ENCODE measurements around the gene MMP7.

Gene MMP7

DNA sequence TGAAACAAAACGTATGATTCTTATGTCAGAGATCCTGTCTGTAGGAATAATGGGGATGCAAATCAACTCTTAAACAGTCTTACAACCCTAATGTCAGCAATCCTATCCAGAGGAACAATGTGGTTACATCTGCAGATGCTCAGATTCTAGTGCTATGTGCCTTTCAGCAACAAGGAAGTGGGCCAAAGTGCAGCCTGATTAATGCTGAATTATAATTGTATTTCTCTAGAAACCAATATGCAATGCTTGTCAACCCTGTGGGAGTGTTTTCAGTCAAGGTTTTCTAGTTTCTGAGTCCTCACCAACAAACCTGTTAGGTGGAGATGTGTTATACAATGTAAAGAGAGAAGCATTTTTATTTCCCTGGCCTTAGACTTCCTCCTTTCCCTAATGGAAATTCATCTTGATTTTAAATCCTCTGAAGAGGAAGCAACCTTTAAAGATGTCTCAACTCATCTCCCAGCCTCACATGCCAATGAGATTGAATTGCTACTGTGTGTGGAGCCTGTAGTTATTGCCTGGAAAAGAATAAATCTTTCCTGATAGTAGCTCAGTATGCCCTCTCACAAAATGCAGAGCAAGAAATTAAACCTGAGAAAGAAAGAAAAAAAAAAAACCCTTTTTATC, 51.8 kb downstream of the MMP7 start:
- Histone ChIP-seq H3K18ac (ENCODE audit: low read length) (no peak overlapping the region), H3K9me3 (ENCODE audit: insufficient read depth, low read depth, low read length) (no peaks in the 10 kb centered on the region), H3K4me1 (ENCODE audit: control insufficient read depth in 1 of 2, insufficient read depth in 2 of 2, low read length in 2 of 2) (no peaks in the 10 kb centered on the region), H3K27ac (ENCODE audit: low read depth, low read length) (no peak overlapping the region), H2BK120ac (ENCODE audit: insufficient read depth, low read length, poor library complexity) (no peak overlapping the region), H4K8ac (ENCODE audit: low read depth, low read length) (no peak overlapping the region), H3K9ac (ENCODE audit: low read length) (no peak overlapping the region), H2BK12ac (ENCODE audit: low read length) (no peak overlapping the region), H3K4me2 (ENCODE audit: low read length) (no peak overlapping the region), H2AK5ac (ENCODE audit: low read length) (no peak overlapping the region), H3K79me2 (ENCODE audit: control insufficient read depth, insufficient read depth, low read length, poor library complexity) (no peaks in the 10 kb centered on the region), H2BK5ac (ENCODE audit: low read depth, low read length, poor library complexity) (no peak overlapping the region), H3K14ac (ENCODE audit: low read length) (no peak overlapping the region), H4K91ac (ENCODE audit: low read depth, low read length) (no peak overlapping the region), H3K27me3 (ENCODE audit: insufficient read depth, low read length) (no peaks in the 10 kb centered on the region), H3K4me3 (ENCODE audit: low read depth, low read length) (no peak overlapping the region), H3K4ac (ENCODE audit: low read depth, low read length) (no peak overlapping the region), H3K79me1 (ENCODE audit: low read length) (no peaks in the 10 kb centered on the region), H3K23ac (ENCODE audit: low read length) (no peak overlapping the region), H4K12ac (ENCODE audit: low read depth, low read length) (no peak overlapping the region), H2AFZ (ENCODE audit: insufficient read depth, low read length, poor library complexity) (no peak overlapping the region), H3K36me3 (ENCODE audit: control insufficient read depth in 1 of 2, insufficient read depth in 2 of 2, low read length in 2 of 2) (no peaks in the 10 kb centered on the region)
- no CpG with 5 or more reads among the region's 1 CpG for WGBS (ENCODE audit: extremely low coverage, insufficient coverage, insufficient read length)
- DNase-seq = no peak

DNA sequence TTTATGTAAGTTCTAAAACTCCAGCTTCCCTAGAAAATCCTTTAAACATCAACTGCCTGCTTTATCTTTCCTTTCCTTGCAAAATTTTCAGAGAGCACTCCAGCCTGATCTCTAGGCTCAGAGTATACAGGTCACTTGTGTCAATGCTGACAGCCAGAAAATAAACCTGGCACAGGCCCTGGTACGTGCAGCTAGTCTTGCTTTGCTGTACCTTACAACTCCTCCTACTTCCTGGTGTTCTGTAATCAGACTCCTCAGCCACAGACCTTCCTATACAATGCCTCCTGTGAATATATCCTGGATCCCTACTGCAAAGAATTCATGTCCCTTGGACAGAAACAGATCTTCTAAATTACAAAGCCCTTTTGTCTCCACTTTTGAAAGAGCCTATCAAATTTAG, 53.7 kb downstream of the MMP7 start:
- Histone ChIP-seq H3K27me3 (ENCODE audit: insufficient read depth, low read length) (no peaks in the 10 kb centered on the region), H3K9ac (ENCODE audit: low read length) (no peak overlapping the region), H3K9me3 (ENCODE audit: insufficient read depth, low read depth, low read length) (no peaks in the 10 kb centered on the region), H3K4me2 (ENCODE audit: low read length) (no peak overlapping the region), H2BK12ac (ENCODE audit: low read length) (no peak overlapping the region), H3K79me2 (ENCODE audit: control insufficient read depth, insufficient read depth, low read length, poor library complexity) (no peaks in the 10 kb centered on the region), H2AFZ (ENCODE audit: insufficient read depth, low read length, poor library complexity) (no peak overlapping the region), H3K36me3 (ENCODE audit: control insufficient read depth in 1 of 2, insufficient read depth in 2 of 2, low read length in 2 of 2) (no peaks in the 10 kb centered on the region), H3K4me1 (ENCODE audit: control insufficient read depth in 1 of 2, insufficient read depth in 2 of 2, low read length in 2 of 2) (no peaks in the 10 kb centered on the region), H3K18ac (ENCODE audit: low read length) (no peak overlapping the region), H4K12ac (ENCODE audit: low read depth, low read length) (no peak overlapping the region), H2BK120ac (ENCODE audit: insufficient read depth, low read length, poor library complexity) (no peak overlapping the region), H3K27ac (ENCODE audit: low read depth, low read length) (peak overlapping the region; percentile 46), H4K8ac (ENCODE audit: low read depth, low read length) (no peak overlapping the region), H2AK5ac (ENCODE audit: low read length) (no peak overlapping the region), H3K4ac (ENCODE audit: low read depth, low read length) (no peak overlapping the region), H2BK5ac (ENCODE audit: low read depth, low read length, poor library complexity) (no peak overlapping the region), H3K14ac (ENCODE audit: low read length) (no peak overlapping the region), H3K23ac (ENCODE audit: low read length) (no peak overlapping the region), H3K79me1 (ENCODE audit: low read length) (no peaks in the 10 kb centered on the region), H4K91ac (ENCODE audit: low read depth, low read length) (no peak overlapping the region), H3K4me3 (ENCODE audit: low read depth, low read length) (no peak overlapping the region)
- no peak for DNase-seq
- no CpG with 5 or more reads among the region's 1 CpG for WGBS (ENCODE audit: extremely low coverage, insufficient coverage, insufficient read length)

DNA sequence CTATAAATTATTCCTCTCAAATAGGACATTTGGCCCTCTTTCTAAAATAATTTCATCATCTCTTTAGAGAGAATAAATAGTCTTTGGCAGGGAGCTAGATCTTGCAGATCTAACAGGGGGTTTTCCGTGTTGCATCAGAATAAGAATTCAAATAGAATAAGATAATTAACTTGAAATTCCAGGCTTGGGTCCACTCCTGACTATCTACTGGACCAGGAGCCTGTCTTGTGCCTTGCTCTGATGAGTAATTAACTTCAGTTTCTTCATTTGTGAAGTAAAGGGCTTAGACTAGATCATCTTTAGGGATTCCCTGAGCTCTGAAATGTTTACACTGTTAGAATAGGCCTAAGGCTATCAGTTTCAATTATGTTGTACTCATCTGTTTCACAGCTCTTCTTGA, 54.5 kb downstream of the MMP7 start:
- no peak overlapping the region for H2BK5ac ChIP-seq (ENCODE audit: low read depth, low read length, poor library complexity)
- no peak overlapping the region for H3K23ac ChIP-seq (ENCODE audit: low read length)
- H2BK12ac ChIP-seq (ENCODE audit: low read length) = no peak overlapping the region
- H4K91ac ChIP-seq (ENCODE audit: low read depth, low read length) = no peak overlapping the region
- H3K36me3 ChIP-seq (ENCODE audit: control insufficient read depth in 1 of 2, insufficient read depth in 2 of 2, low read length in 2 of 2) = no peaks in the 10 kb centered on the region
- no peak overlapping the region for H2AK5ac ChIP-seq (ENCODE audit: low read length)
- H3K79me1 ChIP-seq (ENCODE audit: low read length) = no peaks in the 10 kb centered on the region
- no peaks in the 10 kb centered on the region for H3K9me3 ChIP-seq (ENCODE audit: insufficient read depth, low read depth, low read length)
- no peak overlapping the region for H3K9ac ChIP-seq (ENCODE audit: low read length)
- no peak overlapping the region for H3K14ac ChIP-seq (ENCODE audit: low read length)
- H2AFZ ChIP-seq (ENCODE audit: insufficient read depth, low read length, poor library complexity) = no peak overlapping the region
- H3K18ac ChIP-seq (ENCODE audit: low read length) = no peak overlapping the region
- H3K79me2 ChIP-seq (ENCODE audit: control insufficient read depth, insufficient read depth, low read length, poor library complexity) = no peaks in the 10 kb centered on the region
- H3K4me2 ChIP-seq (ENCODE audit: low read length) = no peak overlapping the region
- H2BK120ac ChIP-seq (ENCODE audit: insufficient read depth, low read length, poor library complexity) = no peak overlapping the region
- no peak overlapping the region for H3K27ac ChIP-seq (ENCODE audit: low read depth, low read length)
- peaks cover 0 to under 1% of the 10 kb centered on the region in 2 experiments for H3K4me1 ChIP-seq (ENCODE audit: control insufficient read depth in 1 of 2, insufficient read depth in 2 of 2, low read length in 2 of 2)
- no peak for DNase-seq
- no peak overlapping the region for H4K8ac ChIP-seq (ENCODE audit: low read depth, low read length)
- no peak overlapping the region for H3K4ac ChIP-seq (ENCODE audit: low read depth, low read length)
- H3K27me3 ChIP-seq (ENCODE audit: insufficient read depth, low read length) = no peaks in the 10 kb centered on the region
- no CpG with 5 or more reads among the region's 1 CpG for WGBS (ENCODE audit: extremely low coverage, insufficient coverage, insufficient read length)
- no peak overlapping the region for H3K4me3 ChIP-seq (ENCODE audit: low read depth, low read length)
- no peak overlapping the region for H4K12ac ChIP-seq (ENCODE audit: low read depth, low read length)

DNA sequence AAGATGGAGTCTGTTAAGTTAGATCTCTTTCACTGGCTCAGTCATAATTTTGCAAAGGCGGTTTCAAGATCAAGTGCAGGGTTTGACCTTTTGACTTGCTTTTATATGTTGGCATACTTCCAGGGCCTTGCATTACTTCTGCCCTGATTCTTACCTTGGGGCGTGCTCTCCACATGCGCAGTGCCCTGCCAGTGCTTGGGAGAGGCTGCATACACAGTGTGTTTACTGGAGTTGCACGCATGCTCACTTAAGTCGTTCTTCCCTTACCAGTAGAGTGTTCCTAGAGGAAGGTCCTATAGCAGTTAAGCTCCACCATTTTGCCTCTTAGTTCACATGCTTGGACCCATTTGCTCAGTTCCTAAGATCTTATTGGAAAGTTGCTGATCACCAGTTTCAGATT, 57.0 kb downstream of the MMP7 start:
- Histone ChIP-seq H3K4me3 (ENCODE audit: low read depth, low read length) (no peak overlapping the region), H3K79me2 (ENCODE audit: control insufficient read depth, insufficient read depth, low read length, poor library complexity) (no peaks in the 10 kb centered on the region), H3K27me3 (ENCODE audit: insufficient read depth, low read length) (no peaks in the 10 kb centered on the region), H2AFZ (ENCODE audit: insufficient read depth, low read length, poor library complexity) (no peak overlapping the region), H2BK5ac (ENCODE audit: low read depth, low read length, poor library complexity) (no peak overlapping the region), H3K23ac (ENCODE audit: low read length) (no peak overlapping the region), H3K18ac (ENCODE audit: low read length) (no peak overlapping the region), H3K4ac (ENCODE audit: low read depth, low read length) (no peak overlapping the region), H2BK120ac (ENCODE audit: insufficient read depth, low read length, poor library complexity) (no peak overlapping the region), H4K8ac (ENCODE audit: low read depth, low read length) (no peak overlapping the region), H3K9ac (ENCODE audit: low read length) (no peak overlapping the region), H2BK12ac (ENCODE audit: low read length) (no peak overlapping the region), H3K14ac (ENCODE audit: low read length) (no peak overlapping the region), H3K4me1 (ENCODE audit: control insufficient read depth in 1 of 2, insufficient read depth in 2 of 2, low read length in 2 of 2) (peaks cover 8 to 9% of the 10 kb centered on the region in 2 experiments), H3K36me3 (ENCODE audit: control insufficient read depth in 1 of 2, insufficient read depth in 2 of 2, low read length in 2 of 2) (no peaks in the 10 kb centered on the region), H3K4me2 (ENCODE audit: low read length) (no peak overlapping the region), H3K9me3 (ENCODE audit: insufficient read depth, low read depth, low read length) (no peaks in the 10 kb centered on the region), H3K27ac (ENCODE audit: low read depth, low read length) (no peak overlapping the region), H3K79me1 (ENCODE audit: low read length) (peaks cover 12% of the 10 kb centered on the region), H4K12ac (ENCODE audit: low read depth, low read length) (no peak overlapping the region), H2AK5ac (ENCODE audit: low read length) (no peak overlapping the region), H4K91ac (ENCODE audit: low read depth, low read length) (no peak overlapping the region)
- no peak for DNase-seq
- WGBS (ENCODE audit: extremely low coverage, insufficient coverage, insufficient read length) = no CpG with 5 or more reads among the region's 5 CpGs
